MCF 10A (cell line): Measurements from ENCODE around the gene ULBP3. TPM values are rescaled to one million over a fixed set of nuclear protein-coding genes. Genes with fewer than 3 reads are reported as not detected.

ENCODE experiments used
- BruUV-seq: library from RNA; stranded (reverse); fragments of 400-500 nt; replicated peaks from 2 replicates; lab custom pipeline; 2021; lab: Mats Ljungman, UMichigan
- CTCF ChIA-PET: fragments of 300-600 bp; sonication (Branson Sonifier 250); formaldehyde crosslinking; extraction: SDS; loops from one replicate; lab custom pipeline; 2021; ENCODE audit warnings: antibody characterized with exemption, inconsistent platforms; lab: Yijun Ruan, JAX
- POLR2A ChIA-PET: fragments of 300-600, 350-650 bp; sonication (Branson Sonifier 250); formaldehyde crosslinking; extraction: SDS; loops from one replicate; lab custom pipeline; 2020; ENCODE audit warnings: antibody characterized with exemption, inconsistent platforms; lab: Yijun Ruan, JAX
- DNase-seq: peaks from one replicate; pipeline ENCODE4 v3.0.0-alpha.2; 2018; ENCODE audit not compliant: unreplicated experiment
- H3K27ac Mint-ChIP-seq: one replicate; pipeline ENCODE4 v1.8.0; 2022; ENCODE audit warnings: mild to moderate bottlenecking, low read depth, mixed read lengths; ENCODE audit not compliant: unreplicated experiment
- H3K27me3 Mint-ChIP-seq: one replicate; pipeline ENCODE4 v1.8.0; 2022; ENCODE audit warnings: mixed read lengths; ENCODE audit not compliant: insufficient read depth, unreplicated experiment
- H3K36me3 Mint-ChIP-seq: one replicate; pipeline ENCODE4 v1.8.0; 2022; ENCODE audit warnings: mild to moderate bottlenecking, moderate library complexity, mixed read lengths; ENCODE audit not compliant: insufficient read depth, unreplicated experiment
- H3K4me1 Mint-ChIP-seq: one replicate; pipeline ENCODE4 v1.8.0; 2022; ENCODE audit warnings: mixed read lengths; ENCODE audit not compliant: insufficient read depth, unreplicated experiment
- H3K4me3 Mint-ChIP-seq: one replicate; pipeline ENCODE4 v1.8.0; 2022; ENCODE audit warnings: mild to moderate bottlenecking, moderate library complexity, mixed read lengths; ENCODE audit not compliant: unreplicated experiment
- H3K9me3 Mint-ChIP-seq: one replicate; pipeline ENCODE4 v1.8.0; 2022; ENCODE audit warnings: mixed read lengths; ENCODE audit not compliant: unreplicated experiment
- intact Hi-C: fragments of 100-400 bp; cut with micrococcal nuclease; formaldehyde crosslinking; loops from 2 replicates; pipeline ENCODE4 v1.14.1; 2022
- total RNA-seq: library from RNA; stranded (reverse); gene quantifications from 2 replicates; pipeline ENCODE4 v1.2.3, GENCODE V29; 2022
- TF ChIP-seq, protein P1 (sequence below): fragments of 200-600 bp; IDR thresholded peaks from one replicate; pipeline ENCODE4 v1.8.0; 2022; ENCODE audit warnings: antibody characterized with exemption, mild to moderate bottlenecking; ENCODE audit not compliant: unreplicated experiment

Gene ULBP3
- total RNA-seq, 1 experiment from 2014 or later, result 4.9 TPM

DNA sequence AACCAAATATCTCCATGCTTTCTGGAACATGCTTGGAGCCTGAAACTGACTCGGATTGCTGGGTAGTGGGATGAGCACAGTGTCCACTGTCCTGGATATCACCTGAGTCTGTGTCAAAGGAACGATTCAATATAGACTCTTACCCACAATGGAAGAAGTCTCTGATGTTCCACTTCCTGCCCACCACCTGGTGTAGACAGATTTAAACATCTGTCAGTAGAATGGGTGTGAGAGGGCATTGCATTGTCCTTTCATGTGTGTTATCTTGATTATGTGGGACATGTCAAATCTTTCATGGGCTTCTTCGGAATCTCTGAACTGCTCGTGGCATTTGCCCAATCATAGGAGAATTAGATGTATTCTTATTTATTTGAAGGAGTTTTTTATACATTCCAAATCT lies 20.8 kb downstream of the ULBP3 start:
- H3K36me3 Mint-ChIP-seq, result no peaks in the 10 kb centered on the region
- BruUV-seq, result no TSS peak
- TF ChIP-seq, protein P1, sequence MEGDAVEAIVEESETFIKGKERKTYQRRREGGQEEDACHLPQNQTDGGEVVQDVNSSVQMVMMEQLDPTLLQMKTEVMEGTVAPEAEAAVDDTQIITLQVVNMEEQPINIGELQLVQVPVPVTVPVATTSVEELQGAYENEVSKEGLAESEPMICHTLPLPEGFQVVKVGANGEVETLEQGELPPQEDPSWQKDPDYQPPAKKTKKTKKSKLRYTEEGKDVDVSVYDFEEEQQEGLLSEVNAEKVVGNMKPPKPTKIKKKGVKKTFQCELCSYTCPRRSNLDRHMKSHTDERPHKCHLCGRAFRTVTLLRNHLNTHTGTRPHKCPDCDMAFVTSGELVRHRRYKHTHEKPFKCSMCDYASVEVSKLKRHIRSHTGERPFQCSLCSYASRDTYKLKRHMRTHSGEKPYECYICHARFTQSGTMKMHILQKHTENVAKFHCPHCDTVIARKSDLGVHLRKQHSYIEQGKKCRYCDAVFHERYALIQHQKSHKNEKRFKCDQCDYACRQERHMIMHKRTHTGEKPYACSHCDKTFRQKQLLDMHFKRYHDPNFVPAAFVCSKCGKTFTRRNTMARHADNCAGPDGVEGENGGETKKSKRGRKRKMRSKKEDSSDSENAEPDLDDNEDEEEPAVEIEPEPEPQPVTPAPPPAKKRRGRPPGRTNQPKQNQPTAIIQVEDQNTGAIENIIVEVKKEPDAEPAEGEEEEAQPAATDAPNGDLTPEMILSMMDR, result no peak
- DNase-seq, result no peak
- H3K4me3 Mint-ChIP-seq, result no peak overlapping the region
- no peaks in the 10 kb centered on the region for H3K9me3 Mint-ChIP-seq
- no peaks in the 10 kb centered on the region for H3K4me1 Mint-ChIP-seq
- H3K27me3 Mint-ChIP-seq, result peaks cover 29% of the 10 kb centered on the region
- no peak overlapping the region for H3K27ac Mint-ChIP-seq
- intact Hi-C loops, result no loop called here
- ChIA-PET POLR2A (no interaction called here), CTCF (no interaction called here)

- peaks cover 29% of the 10 kb centered on the region for H3K27me3 Mint-ChIP-seq
- no TSS peak for BruUV-seq
- no peak overlapping the region for H3K4me3 Mint-ChIP-seq
- ChIA-PET POLR2A (no interaction called here), CTCF (interaction anchor here (0.6 kb wide), 1 partner anchor 716 kb away, joined by 5 read pairs; no protein-coding TSS in a partner anchor)
- no peak overlapping the region for H3K27ac Mint-ChIP-seq
- intact Hi-C loops, result no loop called here
- H3K36me3 Mint-ChIP-seq, result no peaks in the 10 kb centered on the region
- no peaks in the 10 kb centered on the region for H3K9me3 Mint-ChIP-seq
- H3K4me1 Mint-ChIP-seq, result no peaks in the 10 kb centered on the region
- DNase-seq, result no peak
- TF ChIP-seq, protein P1, result no peak
These were observed 22.0 kb downstream of the ULBP3 start for GRCh38 chr6:150046943-150047342.

- ChIA-PET POLR2A (interaction anchor here (0.5 kb wide), 1 partner anchor 312 kb away, joined by 3 read pairs; no protein-coding TSS in a partner anchor), CTCF (no interaction called here)
- Mint-ChIP-seq H3K9me3 (no peaks in the 10 kb centered on the region), H3K4me3 (no peak overlapping the region), H3K27ac (no peak overlapping the region), H3K27me3 (peaks cover 48% of the 10 kb centered on the region), H3K36me3 (no peaks in the 10 kb centered on the region), H3K4me1 (no peaks in the 10 kb centered on the region)
- no TSS peak for BruUV-seq
- intact Hi-C loops, result no loop called here
- no peak for DNase-seq
- TF ChIP-seq, protein P1, result no peak
These were observed 24.2 kb downstream of the ULBP3 start for GRCh38 chr6:150044621-150045145.

DNA sequence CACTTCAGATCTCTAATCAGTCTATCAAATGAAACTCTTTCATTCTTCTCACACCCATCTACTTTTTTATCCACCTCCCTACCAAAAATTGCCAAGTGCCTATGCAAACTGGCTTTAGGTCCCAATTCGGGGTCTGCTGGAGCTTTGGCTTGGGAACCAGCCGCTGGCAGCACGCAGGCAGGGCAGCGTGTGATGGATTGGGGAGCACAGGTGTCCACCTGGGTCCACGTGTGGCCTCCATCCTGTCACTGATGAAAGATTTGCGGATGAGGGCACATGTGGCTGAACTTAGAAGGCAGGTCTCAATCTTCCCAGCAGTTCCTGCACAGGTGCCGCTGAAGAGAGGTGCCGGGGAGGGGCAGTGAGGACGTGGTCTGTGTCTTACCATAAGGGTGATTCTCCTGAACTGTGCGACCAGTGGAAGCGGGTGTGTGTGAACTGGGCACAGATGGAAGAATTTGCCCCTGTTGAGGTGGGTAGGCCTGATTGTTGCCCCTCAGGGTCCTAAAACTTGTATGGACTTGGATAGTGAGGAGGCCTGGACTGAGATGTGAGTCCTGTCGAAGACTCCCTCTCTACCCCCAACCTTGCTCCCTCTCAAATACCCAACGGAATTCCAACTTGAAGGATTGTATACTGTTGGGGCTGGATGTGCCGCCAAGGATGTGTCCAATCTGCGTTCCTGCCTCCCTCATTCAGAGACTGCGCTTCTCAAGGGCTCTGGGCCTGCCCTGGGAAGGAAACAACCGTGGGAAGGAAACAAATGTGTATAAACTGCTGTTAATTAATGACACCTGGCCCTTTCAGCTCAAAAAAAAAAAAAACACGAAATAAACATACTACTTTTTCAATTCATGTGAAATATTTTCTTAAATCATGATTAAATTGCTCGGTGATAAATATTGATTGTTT lies 25.2 kb downstream of the ULBP3 start:
- H3K4me1 Mint-ChIP-seq, result no peaks in the 10 kb centered on the region
- H3K27me3 Mint-ChIP-seq, result peaks cover 57% of the 10 kb centered on the region
- H3K9me3 Mint-ChIP-seq, result no peaks in the 10 kb centered on the region
- POLR2A ChIA-PET, result no interaction called here
- TF ChIP-seq, protein P1, result no peak
- CTCF ChIA-PET, result no interaction called here
- H3K27ac Mint-ChIP-seq, result no peak overlapping the region
- no peaks in the 10 kb centered on the region for H3K36me3 Mint-ChIP-seq
- BruUV-seq, result no TSS peak
- no peak overlapping the region for H3K4me3 Mint-ChIP-seq
- DNase-seq, result no peak
- intact Hi-C loops, result no loop called here
